Measurements from ENCODE around the gene MRPL27.

MRPL27 gene

GRCh38 chr17:50352693-50353599, 20.0 kb downstream of the MRPL27 start:
- TF ChIP-seq, protein P1, sequence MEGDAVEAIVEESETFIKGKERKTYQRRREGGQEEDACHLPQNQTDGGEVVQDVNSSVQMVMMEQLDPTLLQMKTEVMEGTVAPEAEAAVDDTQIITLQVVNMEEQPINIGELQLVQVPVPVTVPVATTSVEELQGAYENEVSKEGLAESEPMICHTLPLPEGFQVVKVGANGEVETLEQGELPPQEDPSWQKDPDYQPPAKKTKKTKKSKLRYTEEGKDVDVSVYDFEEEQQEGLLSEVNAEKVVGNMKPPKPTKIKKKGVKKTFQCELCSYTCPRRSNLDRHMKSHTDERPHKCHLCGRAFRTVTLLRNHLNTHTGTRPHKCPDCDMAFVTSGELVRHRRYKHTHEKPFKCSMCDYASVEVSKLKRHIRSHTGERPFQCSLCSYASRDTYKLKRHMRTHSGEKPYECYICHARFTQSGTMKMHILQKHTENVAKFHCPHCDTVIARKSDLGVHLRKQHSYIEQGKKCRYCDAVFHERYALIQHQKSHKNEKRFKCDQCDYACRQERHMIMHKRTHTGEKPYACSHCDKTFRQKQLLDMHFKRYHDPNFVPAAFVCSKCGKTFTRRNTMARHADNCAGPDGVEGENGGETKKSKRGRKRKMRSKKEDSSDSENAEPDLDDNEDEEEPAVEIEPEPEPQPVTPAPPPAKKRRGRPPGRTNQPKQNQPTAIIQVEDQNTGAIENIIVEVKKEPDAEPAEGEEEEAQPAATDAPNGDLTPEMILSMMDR (IDR thresholded peaks at IDR 0.05; ENCODE audit: extremely low read depth, insufficient read depth, missing control alignments) = no peak
- in situ Hi-C loops (cut with MboI; ENCODE audit: low pct_unique_long_range_greater_than_20kb, low sequenced_read_pairs, unreplicated experiment) = no loop called here
- DNase-seq (ENCODE audit: low spot score) = peak; percentile 21

DNA sequence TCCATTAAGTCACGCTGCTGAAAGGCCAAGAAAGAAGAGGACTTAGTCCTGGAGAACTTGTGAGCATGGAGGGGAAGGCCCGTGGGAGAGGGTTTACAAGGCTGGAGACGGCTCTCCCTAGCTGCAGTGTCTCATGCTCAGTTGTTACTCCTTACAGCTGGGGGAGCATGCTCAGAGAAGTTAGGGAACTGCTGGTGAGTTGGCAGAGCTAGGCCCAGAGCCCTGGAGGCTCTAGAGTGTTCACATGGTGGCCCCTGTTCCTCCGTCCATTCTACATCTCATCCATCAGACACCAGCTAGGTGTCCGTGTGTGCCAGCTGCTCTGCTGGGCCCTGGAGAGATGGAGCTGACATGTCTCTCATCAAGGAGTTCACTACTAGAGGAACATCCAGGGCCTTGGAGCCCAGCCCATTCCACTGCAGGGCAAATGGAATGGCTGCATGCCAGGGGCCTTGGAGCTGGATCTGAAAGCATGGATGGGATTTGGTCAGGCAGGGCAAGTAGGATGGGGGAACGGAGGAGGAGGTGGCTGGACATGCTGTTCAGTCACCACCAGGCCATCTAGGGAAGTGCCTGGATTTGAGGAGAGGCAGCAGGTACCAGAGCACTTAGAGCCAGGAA, 20.8 kb downstream of the MRPL27 start:
- in situ Hi-C loops (cut with MboI; ENCODE audit: low pct_unique_long_range_greater_than_20kb, low sequenced_read_pairs, unreplicated experiment) = no loop called here
- DNase-seq (ENCODE audit: low spot score) = peak; percentile 16
- TF ChIP-seq, protein P1 (IDR thresholded peaks at IDR 0.05; ENCODE audit: extremely low read depth, insufficient read depth, missing control alignments) = no peak

DNA sequence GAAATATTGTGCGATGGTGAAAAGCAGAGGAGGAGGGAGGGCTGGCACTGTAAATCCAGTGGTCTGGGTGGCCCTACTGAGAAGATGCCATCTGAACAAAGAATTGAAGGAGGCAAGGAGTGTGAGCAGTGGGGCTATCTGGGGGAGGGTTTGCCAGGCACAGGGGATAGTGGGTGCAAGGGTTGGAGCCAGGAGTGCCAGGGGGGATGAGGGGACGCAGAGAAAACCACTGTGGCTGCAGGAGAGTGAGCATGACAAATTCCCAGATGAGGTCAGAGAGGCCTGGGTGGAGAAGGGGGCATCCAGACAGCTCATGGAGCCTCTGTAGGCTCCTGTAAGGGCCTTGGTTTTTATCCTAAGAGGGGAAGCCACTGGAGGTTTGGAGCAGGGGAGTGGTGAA, 22.3 kb downstream of the MRPL27 start:
- in situ Hi-C loops (cut with MboI; ENCODE audit: low pct_unique_long_range_greater_than_20kb, low sequenced_read_pairs, unreplicated experiment) = no loop called here
- TF ChIP-seq, protein P1 (IDR thresholded peaks at IDR 0.05; ENCODE audit: extremely low read depth, insufficient read depth, missing control alignments) = no peak
- DNase-seq (ENCODE audit: low spot score) = peak; percentile 17

DNA sequence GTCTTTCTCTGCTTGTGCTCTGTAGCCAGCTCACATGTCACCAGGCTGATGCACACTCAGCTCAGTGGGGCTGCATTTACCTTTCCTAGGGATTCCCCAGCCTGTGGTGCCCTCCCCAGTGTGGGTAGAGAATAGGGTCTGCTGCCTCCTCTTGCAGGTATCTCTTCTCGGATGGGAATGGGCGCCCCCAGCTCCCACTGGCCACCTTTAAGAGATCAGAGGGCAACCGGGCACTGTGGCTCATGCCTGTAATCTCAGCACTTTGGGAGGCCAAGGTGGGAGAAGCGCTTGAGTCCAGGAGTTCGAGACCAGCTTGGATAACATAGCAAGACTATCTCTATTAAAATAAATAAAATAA, 23.8 kb downstream of the MRPL27 start:
- no peak for DNase-seq (ENCODE audit: low spot score)
- in situ Hi-C loops (cut with MboI; ENCODE audit: low pct_unique_long_range_greater_than_20kb, low sequenced_read_pairs, unreplicated experiment) = no loop called here
- TF ChIP-seq, protein P1 (IDR thresholded peaks at IDR 0.05; ENCODE audit: extremely low read depth, insufficient read depth, missing control alignments) = no peak

DNA sequence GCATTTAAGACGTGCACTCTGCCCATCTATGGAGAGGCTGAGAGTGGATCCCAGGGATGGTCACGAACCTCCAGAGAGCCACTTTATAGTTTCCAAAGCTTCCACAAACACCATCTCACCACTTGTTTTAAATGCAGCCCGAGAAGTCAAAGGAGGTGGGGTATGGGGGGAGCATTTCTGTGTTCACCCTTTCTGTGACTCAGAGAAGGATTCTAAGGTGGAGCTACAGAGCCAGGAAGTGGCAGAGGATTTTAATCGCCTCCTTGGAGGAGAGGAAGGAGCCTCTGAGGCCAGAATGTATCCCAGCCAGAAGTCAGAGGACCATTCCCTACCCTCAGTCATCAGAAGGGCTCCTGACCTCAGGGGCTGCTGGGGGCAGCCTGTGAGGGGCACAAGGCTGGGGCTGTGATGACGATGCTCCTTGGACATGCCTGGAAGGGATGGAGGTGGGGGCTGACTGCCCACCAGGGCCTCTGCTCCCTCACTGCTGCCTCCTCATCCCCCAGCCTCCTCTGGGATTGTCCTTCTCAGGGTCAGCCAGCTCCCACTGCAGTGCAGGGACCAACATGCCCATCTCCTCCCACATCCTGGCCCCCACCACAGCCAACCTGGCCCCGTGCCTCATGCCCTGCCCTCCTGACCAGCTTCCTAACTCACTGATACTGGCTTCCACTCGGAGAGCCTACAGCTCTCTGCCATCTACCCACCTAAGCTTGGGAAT, 24.3 kb downstream of the MRPL27 start:
- TF ChIP-seq, protein P1 (IDR thresholded peaks at IDR 0.05; ENCODE audit: extremely low read depth, insufficient read depth, missing control alignments) = no peak
- in situ Hi-C loops (cut with MboI; ENCODE audit: low pct_unique_long_range_greater_than_20kb, low sequenced_read_pairs, unreplicated experiment) = no loop called here
- DNase-seq (ENCODE audit: low spot score) = no peak

GRCh38 chr17:50347894-50348291, 25.1 kb downstream of the MRPL27 start:
- in situ Hi-C loops (cut with MboI; ENCODE audit: low pct_unique_long_range_greater_than_20kb, low sequenced_read_pairs, unreplicated experiment) = no loop called here
- TF ChIP-seq, protein P1 (IDR thresholded peaks at IDR 0.05; ENCODE audit: extremely low read depth, insufficient read depth, missing control alignments) = no peak
- no peak for DNase-seq (ENCODE audit: low spot score)

Data from GM13977 (cell line).